AG04450 (cell line): ENCODE results near the gene TNFRSF13B. TPM values are rescaled to one million over a fixed set of nuclear protein-coding genes. Genes with fewer than 3 reads are reported as not detected.

ENCODE experiments used
- CTCF ChIA-PET: fragments of 300-600, 350-600 bp; formaldehyde crosslinking; extraction: SDS; loops from one replicate; lab custom pipeline; 2022; ENCODE audit warnings: antibody characterized with exemption, inconsistent platforms; lab: Charles Lee
- POLR2A ChIA-PET: fragments of 350-600 bp; formaldehyde crosslinking; extraction: SDS; loops from one replicate; lab custom pipeline; 2021; ENCODE audit warnings: antibody characterized with exemption, inconsistent platforms; lab: Yijun Ruan, JAX
- DNase-seq: peaks from one replicate; pipeline ENCODE4 v3.0.0-alpha.2; 2011; ENCODE audit warnings: low read depth, low spot score
- H3K27ac ChIP-seq: one replicate; pipeline ENCODE4 v1.5.1; 2012; ENCODE audit warnings: low read depth, low read length, control low read depth
- H3K27me3 ChIP-seq: one replicate; pipeline ENCODE4 v1.6.0; 2012; ENCODE audit warnings: low read length; ENCODE audit not compliant: control insufficient read depth, insufficient read depth
- H3K4me3 ChIP-seq: 2 replicates; pipeline ENCODE4 v1.5.1; 2011; ENCODE audit warnings: mild to moderate bottlenecking, low read depth, low read length, control low read depth
- H3K9me3 ChIP-seq: 2 replicates; pipeline ENCODE4 v1.5.1; 2012; ENCODE audit warnings: low read length; ENCODE audit not compliant: control insufficient read depth, insufficient read depth
- polyA plus RNA-seq: library from polyadenylated mRNA; depleted of rRNA; stranded (reverse); fragments of >200 nt; gene quantifications from 2 replicates; pipeline ENCODE4 v1.2.3, GENCODE V29; 2011
- TF ChIP-seq, protein P1 (sequence below): IDR thresholded peaks from 2 replicates; pipeline ENCODE4 v1.5.1; 2011; ENCODE audit warnings: low read depth, low read length, control low read depth, inconsistent platforms

Gene TNFRSF13B
- polyA plus RNA-seq, 1 experiment, result not detected

DNA sequence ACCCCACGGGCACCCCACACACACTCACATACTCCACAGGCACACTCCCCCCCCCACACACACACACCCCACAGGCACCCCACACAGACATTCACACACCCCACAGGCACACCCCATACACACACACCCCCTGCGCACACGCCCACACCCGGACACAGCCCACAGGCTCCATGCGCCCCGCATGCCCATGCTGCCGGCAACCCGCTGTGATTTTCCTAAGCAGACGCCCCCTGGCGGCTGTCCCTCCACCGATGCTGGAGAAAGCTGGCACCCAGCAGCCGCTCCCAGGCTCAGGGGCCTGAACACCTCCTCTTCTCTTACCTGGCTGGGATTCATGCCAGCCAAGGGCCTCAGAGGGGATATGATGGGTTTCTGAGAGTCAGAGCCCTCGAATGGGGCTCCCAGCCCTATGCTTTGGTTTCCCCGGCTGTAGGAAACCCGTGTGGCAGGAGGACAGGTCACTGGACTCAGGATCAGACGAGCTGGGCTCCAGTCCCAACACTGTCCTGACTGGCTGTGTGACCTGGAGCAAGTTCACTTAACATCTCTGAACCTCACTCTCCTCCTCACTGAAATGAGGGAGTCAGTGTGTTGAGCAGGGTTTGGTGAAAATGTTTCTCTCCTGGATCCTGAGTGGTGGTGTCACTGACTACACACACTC is 19.6 kb upstream of the TNFRSF13B start:
- DNase-seq, result peak; percentile 11
- ChIA-PET CTCF (interaction anchor here (0.6 to 1.0 kb wide), 10 partner anchors 9 to 455 kb away, joined by 3 to 8 read pairs (median 5); no protein-coding TSS in a partner anchor), POLR2A (no interaction called here)
- TF ChIP-seq, protein P1, sequence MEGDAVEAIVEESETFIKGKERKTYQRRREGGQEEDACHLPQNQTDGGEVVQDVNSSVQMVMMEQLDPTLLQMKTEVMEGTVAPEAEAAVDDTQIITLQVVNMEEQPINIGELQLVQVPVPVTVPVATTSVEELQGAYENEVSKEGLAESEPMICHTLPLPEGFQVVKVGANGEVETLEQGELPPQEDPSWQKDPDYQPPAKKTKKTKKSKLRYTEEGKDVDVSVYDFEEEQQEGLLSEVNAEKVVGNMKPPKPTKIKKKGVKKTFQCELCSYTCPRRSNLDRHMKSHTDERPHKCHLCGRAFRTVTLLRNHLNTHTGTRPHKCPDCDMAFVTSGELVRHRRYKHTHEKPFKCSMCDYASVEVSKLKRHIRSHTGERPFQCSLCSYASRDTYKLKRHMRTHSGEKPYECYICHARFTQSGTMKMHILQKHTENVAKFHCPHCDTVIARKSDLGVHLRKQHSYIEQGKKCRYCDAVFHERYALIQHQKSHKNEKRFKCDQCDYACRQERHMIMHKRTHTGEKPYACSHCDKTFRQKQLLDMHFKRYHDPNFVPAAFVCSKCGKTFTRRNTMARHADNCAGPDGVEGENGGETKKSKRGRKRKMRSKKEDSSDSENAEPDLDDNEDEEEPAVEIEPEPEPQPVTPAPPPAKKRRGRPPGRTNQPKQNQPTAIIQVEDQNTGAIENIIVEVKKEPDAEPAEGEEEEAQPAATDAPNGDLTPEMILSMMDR, result peak; percentile 79
- Histone ChIP-seq H3K27ac (no peak overlapping the region), H3K9me3 (no peaks in the 10 kb centered on the region), H3K27me3 (peaks cover 4% of the 10 kb centered on the region), H3K4me3 (no peak overlapping the region)

DNA sequence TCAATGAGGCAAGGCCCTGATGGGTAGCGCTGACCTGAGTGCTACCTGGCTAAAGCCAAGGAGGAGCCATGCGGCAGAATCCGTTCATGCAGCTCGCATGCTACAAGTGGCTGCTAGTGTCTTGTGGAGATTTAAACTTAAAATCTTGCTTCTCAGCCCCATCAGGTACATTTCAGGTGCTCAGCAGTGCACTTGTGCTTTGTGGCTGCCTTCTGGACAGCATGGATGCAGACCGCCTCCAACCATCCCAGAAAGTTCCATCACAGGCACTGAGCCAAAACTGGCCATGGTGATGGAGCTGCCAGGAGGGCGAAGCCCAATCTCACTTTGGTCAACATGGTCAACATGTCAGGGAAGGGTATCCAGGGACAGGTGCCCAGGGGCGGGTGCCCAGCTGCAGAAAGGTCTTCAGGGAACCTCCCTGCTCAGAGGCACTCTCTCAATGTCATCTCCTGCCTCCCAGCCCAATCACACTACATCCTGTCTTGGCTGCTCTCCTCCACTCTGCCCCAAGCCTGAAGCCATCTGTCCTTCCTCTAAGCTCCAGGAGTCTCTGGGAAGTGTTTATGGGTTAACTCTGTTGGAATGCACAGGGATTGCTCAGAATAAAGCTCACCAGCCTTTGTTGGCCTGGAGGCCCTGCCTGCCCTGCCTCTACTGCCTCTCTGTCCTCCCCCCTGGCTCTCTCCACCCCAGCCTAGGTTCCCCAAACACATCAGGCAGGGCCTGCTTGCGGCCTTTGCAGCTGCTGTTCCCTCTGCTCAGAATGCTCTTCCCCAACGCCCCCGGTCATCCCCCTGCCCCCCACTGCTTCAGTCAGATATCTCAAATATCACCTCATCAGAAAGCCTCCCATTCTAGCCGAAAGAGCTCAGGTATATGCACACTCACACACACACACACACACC is 18.3 kb upstream of the TNFRSF13B start:
- POLR2A ChIA-PET, result no interaction called here

DNA sequence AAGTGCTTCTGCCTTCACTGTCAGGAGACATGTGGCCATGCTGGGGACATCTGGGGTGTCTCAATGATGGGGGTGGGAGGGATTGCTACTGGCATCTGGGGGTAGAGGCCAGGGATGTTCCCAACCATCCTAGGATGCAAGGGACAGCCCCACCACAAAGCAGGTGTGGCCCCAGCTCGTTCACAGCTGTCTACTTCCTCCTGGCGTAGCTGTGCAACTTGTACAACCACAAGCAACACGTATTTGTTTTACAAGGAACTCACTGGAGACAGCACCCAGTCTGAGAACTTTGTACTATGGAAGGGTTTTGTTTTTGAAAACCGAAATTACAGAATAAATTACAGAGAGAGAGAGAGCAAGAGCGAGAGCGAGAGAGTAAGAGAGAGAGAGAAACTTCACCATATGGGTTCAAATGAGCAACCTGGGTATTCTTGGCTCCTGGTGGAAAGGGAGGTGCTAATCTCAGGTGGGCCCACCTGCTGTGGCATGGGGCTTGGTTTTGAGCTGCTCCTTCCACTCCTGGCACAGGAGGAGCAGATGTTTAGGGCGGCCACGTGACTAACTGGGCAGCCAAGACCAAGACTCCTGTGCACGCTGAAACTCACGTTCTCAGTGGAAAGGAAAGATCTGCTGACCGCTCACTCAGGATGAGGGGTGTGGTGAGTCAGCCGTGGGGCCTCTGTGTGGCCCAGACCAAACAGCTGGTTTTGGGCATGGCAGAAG is 17.5 kb upstream of the TNFRSF13B start:
- Histone ChIP-seq H3K4me3 (no peak overlapping the region), H3K27me3 (peaks cover 8% of the 10 kb centered on the region), H3K9me3 (no peaks in the 10 kb centered on the region), H3K27ac (no peak overlapping the region)
- ChIA-PET CTCF (interaction anchor here (1.7 kb wide), 1 partner anchor 9 kb away, joined by 4 read pairs; no protein-coding TSS in a partner anchor), POLR2A (no interaction called here)
- DNase-seq, result no peak
- TF ChIP-seq, protein P1, result no peak

More for the DNA sequence above, 18.3 kb upstream of the TNFRSF13B start:
- TF ChIP-seq, protein P1, result no peak
- DNase-seq, result peak; percentile 21
- CTCF ChIA-PET, result interaction anchor here (0.6 to 0.9 kb wide), 2 partner anchors 158 to 240 kb away, joined by 3 read pairs; no protein-coding TSS in a partner anchor
- H3K9me3 ChIP-seq, result no peaks in the 10 kb centered on the region
- H3K27ac ChIP-seq, result no peak overlapping the region
- H3K27me3 ChIP-seq, result peaks cover 4% of the 10 kb centered on the region
- H3K4me3 ChIP-seq, result no peak overlapping the region

GRCh38 chr17:16988749-16989229 is 16.9 kb upstream of the TNFRSF13B start:
- POLR2A ChIA-PET, result no interaction called here

More at GRCh38 chr17:16988749-16989229, 16.9 kb upstream of the TNFRSF13B start:
- CTCF ChIA-PET, result interaction anchor here (1.2 to 1.7 kb wide), 2 partner anchors 9 to 73 kb away, joined by 4 read pairs; no protein-coding TSS in a partner anchor
- Histone ChIP-seq H3K4me3 (no peak overlapping the region), H3K9me3 (no peaks in the 10 kb centered on the region), H3K27me3 (peaks cover 8% of the 10 kb centered on the region), H3K27ac (no peak overlapping the region)
- no peak for DNase-seq
- TF ChIP-seq, protein P1, result no peak
